ENCODE data around the gene IL18RAP. TPM values are rescaled to one million over a fixed set of nuclear protein-coding genes. Genes with fewer than 3 reads are reported as not detected.

IL18RAP gene
- total RNA-seq, 1 experiment from 2014 or later: not detected

DNA sequence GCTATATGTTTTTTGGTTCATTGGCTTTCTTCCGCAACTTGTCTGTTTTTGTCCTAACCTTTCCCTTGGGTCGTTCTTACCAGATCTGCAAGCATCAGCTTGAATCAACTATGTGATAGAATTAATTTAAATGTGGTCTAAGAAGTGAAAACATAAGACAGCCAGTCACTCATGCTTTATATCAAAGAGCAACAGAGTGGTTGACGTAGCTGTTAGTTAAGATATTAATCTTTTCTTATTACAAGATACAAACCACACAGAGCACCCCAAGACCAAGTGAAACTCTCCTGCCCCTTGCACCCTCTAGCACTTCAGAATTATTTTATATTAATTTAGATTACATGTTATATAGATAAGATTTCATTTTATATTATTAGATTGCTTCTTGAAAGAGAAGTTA, 15.2 kb downstream of the IL18RAP start:
- no CpG with 5 or more reads among the region's 3 CpGs for WGBS (ENCODE audit: extremely low coverage, insufficient read length, low lambda C conversion rate)
- Histone ChIP-seq H2AK5ac (ENCODE audit: insufficient read length, low read length) (no peak overlapping the region), H3K79me1 (ENCODE audit: insufficient read depth, low read depth, low read length, poor library complexity, severe bottlenecking) (no peaks in the 10 kb centered on the region), H3K18ac (ENCODE audit: insufficient read length, low read depth, low read length) (no peak overlapping the region), H4K91ac (ENCODE audit: insufficient read length, low read depth, low read length) (no peak overlapping the region), H2BK15ac (ENCODE audit: low read depth, low read length) (no peak overlapping the region), H4K8ac (replicated peaks; ENCODE audit: insufficient read length, low read depth, low read length) (no peak overlapping the region), H2BK120ac (ENCODE audit: low read depth, low read length, poor library complexity, severe bottlenecking) (no peak overlapping the region), H3K79me2 (ENCODE audit: insufficient read depth, low read length) (no peaks in the 10 kb centered on the region), H3K27me3 (ENCODE audit: insufficient read depth, low read length) (no peaks in the 10 kb centered on the region), H4K20me1 (ENCODE audit: control insufficient read depth, insufficient read depth, insufficient read length) (no peaks in the 10 kb centered on the region), H3T11ph (ENCODE audit: low read length) (no peak overlapping the region), H3K23me2 (ENCODE audit: insufficient read length, low read depth, low read length, poor library complexity, severe bottlenecking) (no peaks in the 10 kb centered on the region), H2BK5ac (ENCODE audit: insufficient read length, low read length) (no peak overlapping the region), H3K56ac (ENCODE audit: insufficient read length, low read depth, low read length) (no peak overlapping the region), H2AFZ (ENCODE audit: low read length) (no peak overlapping the region), H3K4ac (ENCODE audit: low read depth, low read length) (no peak overlapping the region), H2BK12ac (ENCODE audit: insufficient read length, low read depth, low read length) (no peak overlapping the region), H3K9ac (ENCODE audit: extremely low read depth, insufficient read length, low read length) (no peak overlapping the region), H3K4me1 (ENCODE audit: insufficient read depth, low read length) (no peaks in the 10 kb centered on the region), H2BK20ac (ENCODE audit: low read depth, low read length, poor library complexity, severe bottlenecking) (no peak overlapping the region), H3K4me2 (ENCODE audit: insufficient read depth, insufficient read length, low read length) (no peak overlapping the region), H3K9me3 (ENCODE audit: control insufficient read depth, low read depth, low read length) (no peaks in the 10 kb centered on the region), H3K27ac (ENCODE audit: insufficient read length, low read depth, low read length) (no peak overlapping the region), H3K14ac (ENCODE audit: insufficient read depth, low read length) (no peak overlapping the region), H4K5ac (ENCODE audit: insufficient read length, low read depth, low read length) (no peak overlapping the region), H3K23ac (ENCODE audit: insufficient read length, low read depth, low read length) (no peak overlapping the region)
- Mint-ChIP-seq H3K36me3 (ENCODE audit: insufficient read depth in 1 of 3, low read depth in 3 of 3) (no peaks in the 10 kb centered on the region), H3K4me1 (no peaks in the 10 kb centered on the region; a peak in 1 of 4 replicates), H3K9me3 (no peaks in the 10 kb centered on the region), H3K4me3 (no peak overlapping the region), H3K27ac (no peak overlapping the region), H3K27me3 (ENCODE audit: low read depth) (no peaks in the 10 kb centered on the region)
- DNase-seq: no peak
- TF ChIP-seq CTCF (conservative IDR thresholded peaks at IDR 0.05): no peak
